Prostate gland (tissue), 2 donors: ENCODE measurements around the gene ITPRID1.

Experiments used
- CTCF ChIP-seq, 4 experiments: fragments of 200-600 bp in 2 of 4; fragments of 450-650 bp in 2 of 4; sonication (generic) in 2 of 4; IDR thresholded peaks; 1 replicate in 3 of 4; 2 replicates in 1 of 4; pipeline ENCODE4 v1.5.1; 2016 to 2019; ENCODE audit warnings: antibody characterized with exemption in 4 of 4, mild to moderate bottlenecking in 2 of 4, moderate library complexity in 2 of 4
- POLR2A ChIP-seq: fragments of 450-650 bp; IDR thresholded peaks from one replicate; pipeline ENCODE4 v1.6.1; 2016; ENCODE audit warnings: antibody characterized with exemption, mild to moderate bottlenecking
- POLR2AphosphoS5 ChIP-seq: sonication (generic); formaldehyde crosslinking; IDR thresholded peaks from one replicate; pipeline ENCODE4 v1.6.1; 2017; ENCODE audit warnings: antibody characterized with exemption

- no peak for TF ChIP-seq CTCF (IDR thresholded peaks at IDR 0.05)
- TF ChIP-seq POLR2A: no peak
- TF ChIP-seq POLR2AphosphoS5: no peak
These were observed 50.1 kb downstream of the ITPRID1 start for GRCh38 chr7:31563951-31564350.
